AG10803 (cell line): ENCODE results near the gene NCK2.

Experiments
- DNase-seq: peaks from one replicate; pipeline ENCODE4 v3.0.0; 2010; ENCODE audit warnings: low read depth
- H3K4me3 ChIP-seq: 2 replicates; pipeline ENCODE4 v1.5.1; 2011; ENCODE audit warnings: mild to moderate bottlenecking, low read length, control low read depth
- CTCF ChIP-seq: conservative IDR thresholded peaks from 2 replicates; pipeline ENCODE4 v1.5.1; 2011; ENCODE audit warnings: mild to moderate bottlenecking, low read length, control low read depth, inconsistent platforms

Gene NCK2

GRCh38 chr2:105744909-105745853, at the start of gene NCK2:
TSS of gene NCK2 (plus strand) at chr2:105744912. CDS start at chr2:105855064, 110,152 bp downstream.
- no peak for TF ChIP-seq CTCF

GRCh38 chr2:105697781-105698449, 46.8 kb upstream of the NCK2 start:
- H3K4me3 ChIP-seq = no peak overlapping the region
- DNase-seq = no peak
- TF ChIP-seq CTCF = no peak

More at GRCh38 chr2:105744909-105745853, at the start of gene NCK2:
- H3K4me3 ChIP-seq = peak within 1 kb of the TSS; percentile 71
- peak; percentile 29 for DNase-seq

GRCh38 chr2:105698820-105699219, 45.9 kb upstream of the NCK2 start:
- DNase-seq = no peak
- no peak overlapping the region for H3K4me3 ChIP-seq
- TF ChIP-seq CTCF = no peak

- no peak overlapping the region for H3K4me3 ChIP-seq
- DNase-seq = no peak
- TF ChIP-seq CTCF = no peak
Measured at GRCh38 chr2:105701042-105701441, 43.7 kb upstream of the NCK2 start.

GRCh38 chr2:105708697-105709096, 36.0 kb upstream of the NCK2 start:
- DNase-seq = no peak
- no peak for TF ChIP-seq CTCF
- no peak overlapping the region for H3K4me3 ChIP-seq

- H3K4me3 ChIP-seq = no peak overlapping the region
- TF ChIP-seq CTCF = no peak
- no peak for DNase-seq
Measured at GRCh38 chr2:105711394-105711793, 33.3 kb upstream of the NCK2 start.
